ENCODE results near the gene CSF1R.

DNA sequence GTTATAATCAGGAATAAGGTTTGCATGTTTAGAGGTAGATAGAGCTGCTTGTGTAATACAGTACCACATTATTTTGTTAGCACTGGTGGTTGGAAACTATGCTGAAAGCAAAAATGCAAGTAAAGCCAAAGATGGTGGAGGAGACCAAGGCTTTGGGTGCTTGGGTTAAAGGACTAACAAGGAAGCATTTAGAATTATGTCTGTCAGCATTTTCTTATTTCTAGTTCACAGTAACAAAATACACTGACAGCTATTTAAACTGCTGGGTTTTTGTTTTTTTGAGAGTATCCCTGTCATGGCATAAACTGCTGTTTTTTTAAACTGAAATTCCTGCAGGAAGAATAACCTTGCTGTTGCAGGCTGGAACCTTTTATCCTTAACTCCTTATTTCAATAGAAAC, 79.3 kb downstream of the CSF1R start:
- TF ChIP-seq, protein P1, sequence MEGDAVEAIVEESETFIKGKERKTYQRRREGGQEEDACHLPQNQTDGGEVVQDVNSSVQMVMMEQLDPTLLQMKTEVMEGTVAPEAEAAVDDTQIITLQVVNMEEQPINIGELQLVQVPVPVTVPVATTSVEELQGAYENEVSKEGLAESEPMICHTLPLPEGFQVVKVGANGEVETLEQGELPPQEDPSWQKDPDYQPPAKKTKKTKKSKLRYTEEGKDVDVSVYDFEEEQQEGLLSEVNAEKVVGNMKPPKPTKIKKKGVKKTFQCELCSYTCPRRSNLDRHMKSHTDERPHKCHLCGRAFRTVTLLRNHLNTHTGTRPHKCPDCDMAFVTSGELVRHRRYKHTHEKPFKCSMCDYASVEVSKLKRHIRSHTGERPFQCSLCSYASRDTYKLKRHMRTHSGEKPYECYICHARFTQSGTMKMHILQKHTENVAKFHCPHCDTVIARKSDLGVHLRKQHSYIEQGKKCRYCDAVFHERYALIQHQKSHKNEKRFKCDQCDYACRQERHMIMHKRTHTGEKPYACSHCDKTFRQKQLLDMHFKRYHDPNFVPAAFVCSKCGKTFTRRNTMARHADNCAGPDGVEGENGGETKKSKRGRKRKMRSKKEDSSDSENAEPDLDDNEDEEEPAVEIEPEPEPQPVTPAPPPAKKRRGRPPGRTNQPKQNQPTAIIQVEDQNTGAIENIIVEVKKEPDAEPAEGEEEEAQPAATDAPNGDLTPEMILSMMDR (IDR thresholded peaks at IDR 0.05; ENCODE audit: low read depth, low read length): no peak
- TF ChIP-seq EZH2phosphoT487 (IDR thresholded peaks at IDR 0.05; ENCODE audit: low read depth): no peak
